Right renal cortex interstitium (tissue), 3 donors: ENCODE measurements around the gene LONP2. TPM values are rescaled to one million over a fixed set of nuclear protein-coding genes. Genes with fewer than 3 reads are reported as not detected.
A peak's percentile ranks its signal among the peaks of the same experiment; 100 is the strongest.
"Not testable (repeated sequence)": the region's sequence is repeated elsewhere in the genome, so short reads cannot be mapped to it uniquely, and the experiment has no call there.

Source experiments
- DNase-seq, 3 donors: peaks; one replicate each; pipeline ENCODE4 v3.0.0-alpha.2; 2013; ENCODE audit warnings: low read depth in 3 of 3, low spot score in 2 of 3
- polyA plus RNA-seq, 3 donors: library from polyadenylated mRNA; unstranded; fragments of 120-200 nt; gene quantifications; one replicate each; pipeline ENCODE4 v1.2.1, GENCODE V29; 2013; ENCODE audit not compliant: insufficient read length in 3 of 3

Gene LONP2
- polyA plus RNA-seq, 3 donors: 64.2 to 71.6 (median 69.4) TPM

GRCh38 chr16:48384520-48385252 lies 140.6 kb downstream of the LONP2 start:
- DNase-seq: peak in 2 of 3 donors; percentile 39 to 44

- DNase-seq: peak in 2 of 3 donors; percentile 70 to 76
Observed at GRCh38 chr16:48385253-48386150, 141.4 kb downstream of the LONP2 start, which contains the start of gene SIAH1. SIAH1 (minus strand) TSS chr16:48385413; CDS start chr16:48362428, 22,985 bp downstream.

- no peak for DNase-seq
Observed at GRCh38 chr16:48386559-48387312, 142.6 kb downstream of the LONP2 start.

GRCh38 chr16:48392407-48392806 lies 148.3 kb downstream of the LONP2 start:
- DNase-seq: no peak

- DNase-seq: no peak
Observed at GRCh38 chr16:48393485-48394354, 149.6 kb downstream of the LONP2 start.

- DNase-seq: no peak
Observed at GRCh38 chr16:48394355-48394703, 150.2 kb downstream of the LONP2 start.

GRCh38 chr16:48395375-48395774 lies 151.3 kb downstream of the LONP2 start:
- DNase-seq: no peak

- DNase-seq: not testable (repeated sequence)
Observed at GRCh38 chr16:48402547-48402946, 158.4 kb downstream of the LONP2 start.

GRCh38 chr16:48405153-48405552 lies 161.1 kb downstream of the LONP2 start:
- DNase-seq: no peak

GRCh38 chr16:48405907-48406306 lies 161.8 kb downstream of the LONP2 start:
- DNase-seq: no peak

Other genes with a start within 250 kb of the LONP2 start
- not detected for gene ABCC12, start 88.3 kb upstream of the LONP2 start, polyA plus RNA-seq
- under 1 TPM; 0.15 to 0.80 (median 0.30) TPM for gene ABCC11, start 3.2 kb downstream of the LONP2 start, polyA plus RNA-seq
- gene SIAH1, start 141.1 kb downstream of the LONP2 start, polyA plus RNA-seq: 10 to 100 TPM; 49.3 to 60.7 (median 51.1) TPM